GM21526 (cell line): Measurements from ENCODE around the gene OPTC.

Source experiments
- ATAC-seq: cut with Tn5 transposase; IDR thresholded peaks from one replicate; pipeline ENCODE4 v1.9.1; 2021; ENCODE audit warnings: moderate library complexity; ENCODE audit not compliant: unreplicated experiment, low FRiP score

OPTC gene

GRCh38 chr1:203528976-203529835, 35.3 kb downstream of the OPTC start:
- no peak for ATAC-seq

DNA sequence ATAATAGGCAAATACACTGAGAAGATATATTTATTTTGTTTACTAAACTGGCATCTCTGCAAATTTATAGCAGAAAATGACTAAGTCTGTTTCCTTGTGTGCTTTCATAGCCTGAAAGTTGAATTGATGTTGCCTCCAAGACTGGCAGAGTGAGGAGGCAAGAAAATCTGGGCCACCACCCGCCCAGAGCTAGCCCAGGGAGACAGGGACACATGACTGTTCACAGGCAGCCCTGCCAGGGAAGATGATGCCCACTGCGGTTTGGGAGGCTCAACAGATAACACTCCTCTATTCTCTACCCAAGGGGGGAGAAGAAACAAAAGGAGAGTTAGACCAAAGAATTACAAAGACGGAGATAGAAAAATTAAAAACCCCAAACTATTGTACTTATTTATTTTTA, 37.1 kb downstream of the OPTC start:
- no peak for ATAC-seq

DNA sequence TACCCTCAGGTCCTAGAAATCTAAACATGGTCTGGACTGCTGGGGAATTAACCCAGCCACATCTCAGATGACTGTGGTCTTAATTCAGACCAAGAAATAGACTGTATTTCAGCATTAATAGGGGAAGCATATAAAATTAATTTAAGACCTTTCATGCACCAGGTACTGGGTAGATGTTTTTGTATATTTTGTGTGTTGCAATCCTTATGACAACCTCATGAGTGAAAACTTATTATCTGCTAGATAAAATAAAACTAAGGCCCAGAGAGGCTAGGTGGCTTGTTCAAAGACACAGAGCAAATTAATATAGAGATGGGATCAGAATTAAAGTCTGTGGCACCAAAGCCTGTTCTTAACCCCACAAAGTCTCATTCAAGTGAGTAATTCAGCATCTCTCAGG, 40.1 kb downstream of the OPTC start:
- no peak for ATAC-seq

GRCh38 chr1:203534526-203534925, 40.6 kb downstream of the OPTC start:
- no peak for ATAC-seq

DNA sequence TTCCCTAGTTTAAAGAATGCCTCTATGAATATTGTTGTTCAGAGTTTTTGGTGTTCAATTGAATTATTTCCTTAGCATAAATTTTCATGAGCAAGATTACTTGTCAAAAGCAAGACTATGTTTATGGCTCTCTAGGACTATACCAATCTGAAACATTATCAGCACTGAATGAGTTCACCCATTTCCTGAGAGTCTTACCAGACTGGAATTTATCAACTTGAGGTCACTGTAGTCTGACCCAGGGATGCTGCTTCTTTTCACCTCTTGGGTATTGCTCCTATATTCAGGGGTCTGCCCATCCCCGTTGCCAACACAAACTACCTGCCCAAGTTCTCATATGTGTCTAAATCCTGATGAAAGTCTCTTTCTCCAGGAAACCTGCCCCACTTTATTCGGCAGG, 42.6 kb downstream of the OPTC start:
- no peak for ATAC-seq

DNA sequence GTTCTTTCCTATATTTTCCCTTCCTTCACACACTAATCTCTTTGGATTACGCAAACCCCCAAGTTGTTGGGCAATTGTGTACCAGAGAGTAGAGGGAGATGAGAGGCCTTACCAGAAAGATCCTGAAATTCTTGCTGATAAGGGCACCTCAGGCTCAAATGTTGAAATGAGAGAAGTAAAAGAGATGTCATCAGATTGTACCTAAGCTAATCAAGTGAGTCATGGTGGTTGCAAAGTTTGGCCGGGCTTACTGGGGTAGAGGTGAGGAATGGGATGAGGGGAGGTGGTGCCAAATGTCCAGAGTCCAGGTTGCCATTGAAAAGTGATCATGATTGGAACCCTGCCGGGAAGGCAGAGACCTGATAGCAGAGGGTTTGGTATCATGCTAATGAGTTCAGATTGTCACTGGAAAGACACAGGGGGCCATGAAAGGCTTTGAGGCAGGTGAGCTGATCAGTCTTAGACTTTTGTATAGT, 43.1 kb downstream of the OPTC start:
- ATAC-seq = no peak

- ATAC-seq = no peak
These were observed 44.0 kb downstream of the OPTC start for GRCh38 chr1:203537806-203538464.

DNA sequence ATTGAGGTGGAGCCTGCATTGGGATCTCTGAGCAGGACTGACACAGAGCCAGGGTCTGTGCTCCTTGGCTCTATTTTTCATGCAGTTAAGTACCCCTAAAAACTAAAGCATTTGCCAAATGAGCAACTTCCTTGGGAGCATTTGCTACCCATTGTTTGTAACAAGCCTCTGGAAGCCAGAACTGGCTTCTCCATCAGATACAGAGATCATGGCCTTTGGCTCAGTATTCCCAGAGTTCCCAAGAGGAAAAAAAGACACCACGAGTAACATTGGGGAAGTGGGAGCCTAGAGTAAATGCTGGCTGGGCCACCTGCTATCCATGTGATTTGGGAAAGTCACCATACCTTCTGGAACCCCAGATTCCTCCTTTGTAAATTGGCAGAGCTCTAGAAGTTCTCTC, 44.8 kb downstream of the OPTC start:
- ATAC-seq = no peak

DNA sequence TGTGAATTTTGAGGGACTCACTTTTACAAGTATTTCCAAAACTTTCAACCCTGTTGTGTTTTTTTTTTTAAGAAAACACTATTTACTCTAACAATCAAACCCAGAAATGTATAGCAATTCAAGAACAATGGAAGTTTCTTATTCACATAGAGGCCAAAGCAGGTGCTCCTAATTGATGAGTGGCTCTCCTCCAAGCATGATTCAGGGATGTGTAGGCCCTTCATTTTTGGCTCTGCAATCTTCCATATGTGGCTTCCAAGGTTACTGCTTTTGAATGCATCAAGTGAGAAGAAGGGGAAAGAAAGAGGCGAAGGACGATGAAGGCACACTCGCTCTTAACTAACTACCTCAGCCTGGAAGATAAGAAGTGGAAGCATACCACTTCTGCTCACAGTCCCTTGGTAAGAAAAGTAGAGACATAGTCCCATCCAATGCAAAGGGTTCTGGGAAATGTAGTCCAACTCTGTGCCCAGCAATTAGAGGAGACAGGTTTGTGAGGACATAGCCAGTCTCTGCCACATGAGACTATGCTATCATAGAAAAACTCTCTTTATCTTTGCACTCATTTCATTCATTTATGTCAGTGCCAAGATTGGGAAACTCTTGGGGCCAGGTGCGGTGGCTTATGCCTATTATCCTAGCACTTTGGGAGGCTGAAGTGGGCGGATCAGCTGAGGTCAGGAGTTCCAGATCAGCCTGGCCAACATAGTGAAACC, 46.0 kb downstream of the OPTC start:
- no peak for ATAC-seq

- no peak for ATAC-seq
These were observed 50.5 kb downstream of the OPTC start for GRCh38 chr1:203544485-203544884.

DNA sequence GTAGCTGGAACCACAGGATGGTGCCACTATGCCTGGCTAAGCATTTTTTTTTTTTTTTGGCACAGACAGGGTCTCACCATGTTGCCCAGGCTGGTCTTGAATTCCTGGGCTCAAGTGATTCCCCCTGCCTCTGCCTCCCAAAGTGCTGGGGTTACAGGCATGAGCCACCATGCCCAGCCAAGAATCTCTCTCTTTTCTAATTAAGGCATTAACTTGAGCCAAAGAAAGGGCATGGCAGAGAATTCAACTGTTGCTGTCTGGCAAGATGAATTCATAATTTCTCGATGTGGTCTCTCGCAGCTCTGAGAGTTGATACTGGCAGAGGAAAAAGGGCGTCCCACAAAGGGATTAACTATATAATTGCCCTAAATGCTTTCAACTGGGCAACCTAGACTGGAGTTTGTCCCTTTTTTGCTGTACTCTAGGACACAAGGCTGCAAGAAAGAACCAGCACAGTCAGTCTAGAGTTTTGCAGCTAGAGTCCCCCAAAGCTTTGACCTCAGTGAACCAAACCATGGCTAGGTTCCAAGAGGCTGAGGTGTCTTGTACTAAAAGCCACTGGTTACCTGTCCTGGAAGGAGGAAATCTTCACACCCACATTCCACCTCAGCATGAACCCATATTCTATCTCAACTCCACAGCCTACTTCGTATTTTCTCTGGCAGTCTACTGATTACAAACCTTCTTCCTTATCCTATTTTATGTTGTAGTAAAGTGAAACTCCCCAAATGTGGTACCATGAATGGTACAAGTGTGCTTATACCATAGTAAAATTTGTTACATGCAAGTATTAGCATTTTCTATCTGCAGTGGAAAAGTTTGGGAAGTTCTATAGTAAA, 51.2 kb downstream of the OPTC start:
- ATAC-seq = no peak

- ATAC-seq = no peak
These were observed 52.3 kb downstream of the OPTC start for GRCh38 chr1:203546274-203546673.

- no peak for ATAC-seq
These were observed 53.2 kb downstream of the OPTC start for GRCh38 chr1:203547147-203547546.

DNA sequence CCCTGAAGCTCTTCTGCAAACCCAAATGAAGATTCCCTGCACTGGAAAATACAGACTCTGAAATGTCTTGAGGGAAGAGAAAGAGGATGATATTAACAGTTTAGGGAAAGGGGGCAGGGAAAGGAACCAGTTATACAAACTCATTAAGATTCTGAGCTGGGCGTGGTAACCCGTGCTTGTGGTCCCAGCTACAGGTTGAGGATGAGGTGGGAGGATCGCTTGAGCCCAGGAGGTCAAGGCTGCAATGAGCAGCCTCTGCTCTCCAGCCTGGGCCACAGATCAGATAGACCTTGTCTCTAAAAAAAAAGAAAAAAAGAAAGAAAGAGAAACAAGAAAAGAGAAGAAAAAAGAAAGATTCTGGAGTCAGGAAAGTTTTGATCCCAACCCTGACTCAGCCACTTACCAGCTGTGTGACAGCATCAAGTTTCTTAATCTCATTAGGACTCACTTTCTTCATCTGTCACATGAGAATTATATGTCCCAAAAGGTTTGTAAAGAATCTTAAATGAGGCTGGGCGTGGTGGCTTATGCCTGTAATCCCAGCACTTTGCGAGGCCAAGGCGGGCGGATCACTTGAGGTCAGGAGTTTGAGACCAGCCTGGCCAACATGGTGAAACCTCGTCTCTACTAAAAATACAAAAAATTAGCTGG, 53.9 kb downstream of the OPTC start:
- ATAC-seq = no peak

DNA sequence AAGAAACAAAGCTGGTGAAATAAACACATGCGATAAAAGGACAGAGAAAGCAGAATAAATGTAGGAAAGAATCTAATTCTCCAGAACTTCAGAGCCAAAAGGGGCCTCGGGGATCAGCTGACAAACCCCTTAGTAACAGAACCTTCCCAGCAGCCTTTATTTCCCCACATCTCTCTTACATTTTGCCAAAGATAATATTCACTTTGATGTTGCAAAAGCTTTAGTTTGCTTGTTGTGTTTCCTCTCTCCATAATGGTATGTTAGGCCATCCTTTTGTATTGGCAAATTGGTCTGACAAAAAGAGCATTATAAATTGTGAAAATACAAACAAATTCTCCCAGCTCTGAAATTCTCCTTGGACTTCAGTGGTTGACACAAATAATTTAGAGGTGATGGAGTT, 54.9 kb downstream of the OPTC start:
- no peak for ATAC-seq

- ATAC-seq = no peak
These were observed 55.4 kb downstream of the OPTC start for GRCh38 chr1:203549309-203549708.

DNA sequence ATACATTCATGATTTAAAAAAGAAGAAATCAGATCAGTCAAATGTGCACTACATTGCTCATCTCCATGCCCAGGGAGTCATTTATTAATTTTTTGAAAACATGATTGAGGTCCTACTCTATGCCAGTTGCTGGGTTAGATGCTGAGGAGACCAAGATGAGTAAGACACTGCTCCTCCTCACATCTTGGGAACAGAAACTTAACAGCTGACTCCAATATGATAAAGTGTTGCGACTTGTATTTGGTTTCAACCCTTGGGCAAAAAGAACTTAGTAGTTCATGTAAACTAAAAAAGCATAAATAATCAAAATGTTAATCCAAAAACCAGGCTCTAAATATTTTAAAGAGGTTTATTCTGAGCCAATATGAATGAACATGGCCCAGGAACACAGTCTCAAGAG, 56.9 kb downstream of the OPTC start:
- ATAC-seq = no peak

DNA sequence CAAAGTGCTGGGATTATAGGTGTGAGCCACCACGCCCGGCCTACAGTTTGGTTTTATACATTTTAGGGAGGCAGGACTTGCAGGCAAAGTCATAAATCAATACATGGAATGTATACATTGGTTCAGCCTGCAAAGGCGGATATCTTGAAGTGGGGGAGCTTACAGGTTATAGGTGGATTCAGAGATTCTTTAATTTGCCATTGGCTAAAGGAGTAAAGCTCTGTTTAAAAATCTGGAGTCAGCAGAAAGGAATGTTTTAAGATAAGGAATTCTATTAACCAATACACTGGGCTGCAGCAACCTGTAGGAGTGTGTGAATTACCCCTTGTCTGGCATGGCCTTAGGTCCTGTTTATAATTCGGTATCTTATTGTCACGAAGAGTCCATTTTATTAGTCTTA, 57.6 kb downstream of the OPTC start:
- ATAC-seq = no peak

DNA sequence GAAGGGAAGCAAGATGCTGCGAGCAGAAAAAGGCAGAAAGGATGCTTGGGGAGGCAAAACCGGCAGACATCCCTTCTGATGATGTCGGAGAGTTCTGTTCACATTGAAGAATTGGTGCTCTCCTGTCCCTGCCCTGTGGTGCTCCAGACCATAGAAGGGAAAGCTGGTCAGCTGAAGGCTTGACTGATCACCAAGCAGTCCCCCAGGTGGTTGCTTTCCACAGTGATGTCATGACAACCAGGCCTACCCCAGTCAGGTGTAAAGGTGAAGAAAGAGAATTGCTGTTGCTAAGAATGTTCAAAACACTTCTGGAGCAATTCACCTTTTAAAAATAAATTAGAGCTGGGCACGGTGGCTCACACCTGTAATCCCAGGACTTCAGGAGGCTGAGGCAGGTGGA, 59.5 kb downstream of the OPTC start:
- ATAC-seq = no peak

- no peak for ATAC-seq
These were observed 60.1 kb downstream of the OPTC start for GRCh38 chr1:203554071-203554470.
